Endodermal cell (in vitro differentiated cells): ENCODE measurements around the gene RUNX2. TPM values are rescaled to one million over a fixed set of nuclear protein-coding genes. Genes with fewer than 3 reads are reported as not detected.

Experiments used
- DNase-seq: peaks from one replicate; pipeline ENCODE4 v3.0.0-alpha.2; 2017
- H3K27ac ChIP-seq: 2 replicates; pipeline ENCODE4 v1.5.1; 2013; ENCODE audit warnings: mild to moderate bottlenecking, low read depth, low read length, moderate library complexity
- H3K27me3 ChIP-seq: 2 replicates; pipeline ENCODE4 v1.6.1; 2013; ENCODE audit warnings: mild to moderate bottlenecking, low read length, moderate library complexity; ENCODE audit not compliant: insufficient read depth, control insufficient read depth, poor library complexity, severe bottlenecking
- H3K36me3 ChIP-seq: 2 replicates; pipeline ENCODE4 v1.7.0; 2013; ENCODE audit warnings: mild to moderate bottlenecking, low read length, moderate library complexity; ENCODE audit not compliant: control insufficient read depth, insufficient read depth
- H3K4me1 ChIP-seq: one replicate; pipeline ENCODE4 v1.7.0; 2013; ENCODE audit warnings: low read length; ENCODE audit not compliant: control insufficient read depth, insufficient read depth
- H3K4me3 ChIP-seq: 2 replicates; pipeline ENCODE4 v1.5.1; 2013; ENCODE audit warnings: mild to moderate bottlenecking, low read length, moderate library complexity
- H3K9ac ChIP-seq: 2 replicates; pipeline ENCODE4 v1.6.1; 2013; ENCODE audit warnings: mild to moderate bottlenecking, low read length, moderate library complexity; ENCODE audit not compliant: poor library complexity, severe bottlenecking; ENCODE audit errors: extremely low read depth
- H3K9me3 ChIP-seq: 2 replicates; pipeline ENCODE4 v1.6.1; 2013; ENCODE audit warnings: mild to moderate bottlenecking, low read length, moderate library complexity; ENCODE audit not compliant: control insufficient read depth
- H3K27ac Mint-ChIP-seq: 2 replicates; pipeline ENCODE4 v1.8.0; 2020; ENCODE audit warnings: mixed read lengths
- H3K27me3 Mint-ChIP-seq: 2 replicates; pipeline ENCODE4 v1.8.0; 2021; ENCODE audit warnings: mild to moderate bottlenecking, mixed read lengths; ENCODE audit not compliant: insufficient read depth
- H3K36me3 Mint-ChIP-seq: 2 replicates; pipeline ENCODE4 v1.8.0; 2020; ENCODE audit warnings: low read depth, mixed read lengths
- H3K4me1 Mint-ChIP-seq: 2 replicates; pipeline ENCODE4 v1.8.0; 2020; ENCODE audit warnings: mixed read lengths
- H3K4me3 Mint-ChIP-seq: 2 replicates; pipeline ENCODE4 v1.8.0; 2020; ENCODE audit warnings: mild to moderate bottlenecking, moderate library complexity, mixed read lengths
- H3K9me3 Mint-ChIP-seq: 2 replicates; pipeline ENCODE4 v1.8.0; 2020; ENCODE audit warnings: mild to moderate bottlenecking, mixed read lengths
- WGBS, 2 experiments: methylation state at CpG; one replicate each; pipeline versions ENCODE4 v1.1.5 to v1.1.7; 2013; ENCODE audit warnings: missing lambda C conversion rate in 2 of 2, mixed read lengths in 1 of 2; ENCODE audit not compliant: insufficient coverage in 1 of 2, insufficient read length in 1 of 2; 5-methylcytosine and 5-hydroxymethylcytosine counted together
- total RNA-seq, 2 donors: library from RNA; stranded (reverse); fragmentation: NEBNext Ultra II Directional in 1 of 2; extraction: Animal tissue kit (Norgen Biotek cat#: 25700) in 1 of 2; gene quantifications; 2 replicates in 1 of 2; 3 replicates in 1 of 2; pipeline ENCODE4 v1.2.1, GENCODE V29; 2021
- TF ChIP-seq, protein P1 (sequence below): fragments of 200-600 bp; sonication (generic); conservative IDR thresholded peaks from 2 replicates; pipeline ENCODE4 v1.5.0; 2021; ENCODE audit warnings: antibody characterized with exemption, mild to moderate bottlenecking

RUNX2 gene
- total RNA-seq, 2 donors from 2014 or later = 0.18 to 0.26 TPM

DNA sequence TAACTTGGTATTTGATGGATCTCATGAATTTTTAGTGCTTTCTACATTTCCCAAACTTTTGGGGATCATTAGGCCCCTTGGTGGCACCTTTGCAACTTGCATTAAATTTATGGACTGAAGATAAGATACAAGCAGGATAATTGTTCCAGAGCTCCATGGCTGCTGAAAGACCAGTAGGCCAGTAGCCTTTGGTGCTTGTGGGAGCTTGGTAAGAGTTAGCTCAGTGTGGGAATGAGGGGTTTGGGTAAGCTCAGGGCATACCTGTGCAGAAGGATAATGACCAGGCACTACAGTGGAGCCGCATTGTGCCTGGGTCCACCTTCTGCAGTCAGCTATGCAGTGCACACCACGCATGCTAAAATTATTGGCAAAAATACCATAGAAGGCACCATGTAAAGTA lies 290.1 kb downstream of the RUNX2 start:
- no peak overlapping the region for H3K27ac Mint-ChIP-seq
- H3K9ac ChIP-seq = no peak overlapping the region

DNA sequence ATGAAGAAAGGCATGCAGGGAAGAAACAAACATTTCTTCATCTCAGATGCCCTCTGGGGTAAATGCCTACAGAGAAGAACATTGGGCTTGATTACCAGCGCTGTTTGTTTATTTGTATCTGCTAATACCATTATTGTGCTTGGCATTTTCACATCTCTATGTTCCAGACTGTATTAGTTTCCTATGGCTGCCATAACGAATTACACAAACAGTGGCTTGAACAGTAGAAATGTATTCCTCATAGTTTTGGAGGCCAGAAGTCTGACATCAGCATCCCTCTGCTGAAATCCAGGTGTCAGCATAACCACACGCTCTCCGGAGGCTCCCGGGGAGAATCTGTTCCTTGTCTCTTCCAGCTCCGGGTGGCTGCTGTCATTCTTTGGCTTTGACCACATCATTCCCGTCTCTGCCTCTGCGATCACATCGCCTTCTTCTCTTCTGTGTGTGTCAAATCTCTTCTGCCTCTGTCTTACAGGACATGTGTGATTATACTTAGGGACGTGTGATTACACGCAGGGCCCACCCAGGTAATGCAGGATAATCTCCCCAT lies 291.2 kb downstream of the RUNX2 start:
- Histone ChIP-seq H3K27ac (no peak overlapping the region), H3K4me3 (no peak overlapping the region), H3K36me3 (no peaks in the 10 kb centered on the region), H3K4me1 (no peaks in the 10 kb centered on the region), H3K9me3 (no peaks in the 10 kb centered on the region), H3K27me3 (no peaks in the 10 kb centered on the region), H3K9ac (no peak overlapping the region)
- no peaks in the 10 kb centered on the region for H3K27me3 Mint-ChIP-seq
- no peak overlapping the region for H3K4me3 Mint-ChIP-seq
- no peak for DNase-seq
- no peaks in the 10 kb centered on the region for H3K36me3 Mint-ChIP-seq
- 87 to 92% methylated on average over 9 to 11 of the region's 11 CpGs for WGBS, 2 experiments
- H3K9me3 Mint-ChIP-seq = no peaks in the 10 kb centered on the region
- H3K27ac Mint-ChIP-seq = no peak overlapping the region
- no peaks in the 10 kb centered on the region for H3K4me1 Mint-ChIP-seq
- TF ChIP-seq, protein P1, sequence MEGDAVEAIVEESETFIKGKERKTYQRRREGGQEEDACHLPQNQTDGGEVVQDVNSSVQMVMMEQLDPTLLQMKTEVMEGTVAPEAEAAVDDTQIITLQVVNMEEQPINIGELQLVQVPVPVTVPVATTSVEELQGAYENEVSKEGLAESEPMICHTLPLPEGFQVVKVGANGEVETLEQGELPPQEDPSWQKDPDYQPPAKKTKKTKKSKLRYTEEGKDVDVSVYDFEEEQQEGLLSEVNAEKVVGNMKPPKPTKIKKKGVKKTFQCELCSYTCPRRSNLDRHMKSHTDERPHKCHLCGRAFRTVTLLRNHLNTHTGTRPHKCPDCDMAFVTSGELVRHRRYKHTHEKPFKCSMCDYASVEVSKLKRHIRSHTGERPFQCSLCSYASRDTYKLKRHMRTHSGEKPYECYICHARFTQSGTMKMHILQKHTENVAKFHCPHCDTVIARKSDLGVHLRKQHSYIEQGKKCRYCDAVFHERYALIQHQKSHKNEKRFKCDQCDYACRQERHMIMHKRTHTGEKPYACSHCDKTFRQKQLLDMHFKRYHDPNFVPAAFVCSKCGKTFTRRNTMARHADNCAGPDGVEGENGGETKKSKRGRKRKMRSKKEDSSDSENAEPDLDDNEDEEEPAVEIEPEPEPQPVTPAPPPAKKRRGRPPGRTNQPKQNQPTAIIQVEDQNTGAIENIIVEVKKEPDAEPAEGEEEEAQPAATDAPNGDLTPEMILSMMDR = no peak

More for the DNA sequence above, 290.1 kb downstream of the RUNX2 start:
- H3K4me1 Mint-ChIP-seq = no peaks in the 10 kb centered on the region
- H3K36me3 ChIP-seq = no peaks in the 10 kb centered on the region
- no peaks in the 10 kb centered on the region for H3K27me3 ChIP-seq
- WGBS, 2 experiments = 89 to 100% methylated on average over 2 of the region's 2 CpGs
- no peak overlapping the region for H3K27ac ChIP-seq
- TF ChIP-seq, protein P1 = no peak
- H3K4me3 ChIP-seq = no peak overlapping the region
- H3K27me3 Mint-ChIP-seq = no peaks in the 10 kb centered on the region
- no peaks in the 10 kb centered on the region for H3K9me3 Mint-ChIP-seq
- no peak for DNase-seq
- no peaks in the 10 kb centered on the region for H3K9me3 ChIP-seq
- no peak overlapping the region for H3K4me3 Mint-ChIP-seq
- H3K4me1 ChIP-seq = no peaks in the 10 kb centered on the region
- H3K36me3 Mint-ChIP-seq = no peaks in the 10 kb centered on the region

DNA sequence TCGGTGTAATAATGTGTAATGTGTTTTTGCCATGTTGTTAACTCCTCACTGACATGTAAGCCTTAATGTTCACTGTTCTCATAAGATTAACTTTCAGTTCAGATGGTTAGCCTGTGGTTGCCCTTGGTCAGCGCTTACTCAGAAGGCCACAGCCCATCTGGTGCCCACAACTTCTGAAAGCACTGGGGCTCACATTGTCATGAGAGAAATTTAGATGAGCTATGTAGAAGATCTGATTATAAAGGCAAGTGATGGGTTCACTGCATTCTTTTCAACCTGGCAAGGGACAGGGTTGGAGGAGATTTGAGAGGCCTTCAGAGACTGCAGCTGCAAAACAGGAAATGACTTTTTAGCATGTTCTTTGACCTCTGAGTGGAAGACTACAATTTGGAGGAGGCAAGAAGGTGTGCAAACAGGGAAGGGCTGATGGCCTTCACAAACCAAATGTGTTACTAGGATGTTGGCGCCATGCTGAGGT lies 291.9 kb downstream of the RUNX2 start:
- Mint-ChIP-seq H3K36me3 (no peaks in the 10 kb centered on the region), H3K27ac (no peak overlapping the region), H3K9me3 (no peaks in the 10 kb centered on the region), H3K4me1 (no peaks in the 10 kb centered on the region), H3K27me3 (no peaks in the 10 kb centered on the region), H3K4me3 (no peak overlapping the region)
- H3K9me3 ChIP-seq = no peaks in the 10 kb centered on the region
- no peak overlapping the region for H3K4me3 ChIP-seq
- H3K9ac ChIP-seq = no peak overlapping the region
- no peak for DNase-seq
- TF ChIP-seq, protein P1 = no peak
- no peaks in the 10 kb centered on the region for H3K36me3 ChIP-seq
- 89 to 97% methylated on average over 2 to 3 of the region's 3 CpGs for WGBS, 2 experiments
- no peaks in the 10 kb centered on the region for H3K4me1 ChIP-seq
- H3K27ac ChIP-seq = no peak overlapping the region
- H3K27me3 ChIP-seq = no peaks in the 10 kb centered on the region
